Osteocyte (in vitro differentiated cells): ENCODE data around the gene COL19A1. TPM values are rescaled to one million over a fixed set of nuclear protein-coding genes. Genes with fewer than 3 reads are reported as not detected.

Source experiments
- DNase-seq: peaks from one replicate; pipeline ENCODE4 v3.0.0; 2021; ENCODE audit warnings: mixed read lengths; ENCODE audit not compliant: unreplicated experiment; ENCODE audit errors: extremely low spot score
- H3K27ac Mint-ChIP-seq: one replicate; pipeline ENCODE4 v1.8.0; 2021; ENCODE audit warnings: mild to moderate bottlenecking, mixed read lengths; ENCODE audit not compliant: unreplicated experiment
- H3K27me3 Mint-ChIP-seq: one replicate; pipeline ENCODE4 v1.8.0; 2021; ENCODE audit warnings: mixed read lengths; ENCODE audit not compliant: unreplicated experiment
- H3K36me3 Mint-ChIP-seq: one replicate; pipeline ENCODE4 v1.8.0; 2021; ENCODE audit warnings: mixed read lengths; ENCODE audit not compliant: unreplicated experiment
- H3K4me1 Mint-ChIP-seq: one replicate; pipeline ENCODE4 v1.8.0; 2021; ENCODE audit warnings: mixed read lengths; ENCODE audit not compliant: unreplicated experiment
- H3K4me3 Mint-ChIP-seq: one replicate; pipeline ENCODE4 v1.8.0; 2021; ENCODE audit warnings: mild to moderate bottlenecking, moderate library complexity, mixed read lengths; ENCODE audit not compliant: unreplicated experiment
- H3K9me3 Mint-ChIP-seq: one replicate; pipeline ENCODE4 v1.8.0; 2021; ENCODE audit warnings: mixed read lengths; ENCODE audit not compliant: unreplicated experiment
- total RNA-seq: library from RNA; stranded (reverse); gene quantifications from 2 replicates; pipeline ENCODE4 v1.2.1, GENCODE V29; 2021
- TF ChIP-seq, protein P1 (sequence below): fragments of 200-600 bp; sonication (generic); IDR thresholded peaks from 2 replicates; pipeline ENCODE4 v1.5.0; 2021; ENCODE audit warnings: antibody characterized with exemption, mild to moderate bottlenecking, moderate library complexity

COL19A1 gene
- total RNA-seq, 1 donor from 2014 or later, result not detected

GRCh38 chr6:70234561-70235236 lies 368.3 kb downstream of the COL19A1 start:
- TF ChIP-seq, protein P1, sequence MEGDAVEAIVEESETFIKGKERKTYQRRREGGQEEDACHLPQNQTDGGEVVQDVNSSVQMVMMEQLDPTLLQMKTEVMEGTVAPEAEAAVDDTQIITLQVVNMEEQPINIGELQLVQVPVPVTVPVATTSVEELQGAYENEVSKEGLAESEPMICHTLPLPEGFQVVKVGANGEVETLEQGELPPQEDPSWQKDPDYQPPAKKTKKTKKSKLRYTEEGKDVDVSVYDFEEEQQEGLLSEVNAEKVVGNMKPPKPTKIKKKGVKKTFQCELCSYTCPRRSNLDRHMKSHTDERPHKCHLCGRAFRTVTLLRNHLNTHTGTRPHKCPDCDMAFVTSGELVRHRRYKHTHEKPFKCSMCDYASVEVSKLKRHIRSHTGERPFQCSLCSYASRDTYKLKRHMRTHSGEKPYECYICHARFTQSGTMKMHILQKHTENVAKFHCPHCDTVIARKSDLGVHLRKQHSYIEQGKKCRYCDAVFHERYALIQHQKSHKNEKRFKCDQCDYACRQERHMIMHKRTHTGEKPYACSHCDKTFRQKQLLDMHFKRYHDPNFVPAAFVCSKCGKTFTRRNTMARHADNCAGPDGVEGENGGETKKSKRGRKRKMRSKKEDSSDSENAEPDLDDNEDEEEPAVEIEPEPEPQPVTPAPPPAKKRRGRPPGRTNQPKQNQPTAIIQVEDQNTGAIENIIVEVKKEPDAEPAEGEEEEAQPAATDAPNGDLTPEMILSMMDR, result no peak
- no peak overlapping the region for H3K4me3 Mint-ChIP-seq
- DNase-seq, result no peak
- no peaks in the 10 kb centered on the region for H3K9me3 Mint-ChIP-seq
- H3K27me3 Mint-ChIP-seq, result peaks cover 9% of the 10 kb centered on the region
- H3K36me3 Mint-ChIP-seq, result no peaks in the 10 kb centered on the region
- no peaks in the 10 kb centered on the region for H3K4me1 Mint-ChIP-seq
- H3K27ac Mint-ChIP-seq, result no peak overlapping the region

DNA sequence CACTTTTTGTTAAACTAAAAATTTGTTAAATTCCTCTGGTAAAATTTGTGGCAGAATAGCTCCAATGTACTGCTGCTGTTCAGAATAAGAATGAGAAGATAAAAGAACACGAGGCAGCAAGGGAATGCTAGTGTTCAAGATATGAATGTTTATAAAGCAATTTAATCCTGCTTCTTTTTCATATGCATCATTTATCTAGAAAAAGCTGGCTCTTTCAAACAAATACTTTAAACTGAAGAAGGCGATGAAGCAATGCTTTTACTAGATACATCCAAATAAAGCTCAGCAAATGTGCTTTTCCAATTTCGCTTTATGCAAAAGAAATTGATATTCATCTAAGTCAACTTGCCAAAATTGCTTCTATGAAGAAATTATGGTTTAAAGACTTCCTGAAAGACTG lies 370.0 kb downstream of the COL19A1 start:
- DNase-seq, result no peak
- Mint-ChIP-seq H3K27ac (no peak overlapping the region), H3K36me3 (no peaks in the 10 kb centered on the region), H3K27me3 (peaks cover 14% of the 10 kb centered on the region), H3K4me3 (no peak overlapping the region), H3K4me1 (no peaks in the 10 kb centered on the region), H3K9me3 (no peaks in the 10 kb centered on the region)
- TF ChIP-seq, protein P1, result no peak

DNA sequence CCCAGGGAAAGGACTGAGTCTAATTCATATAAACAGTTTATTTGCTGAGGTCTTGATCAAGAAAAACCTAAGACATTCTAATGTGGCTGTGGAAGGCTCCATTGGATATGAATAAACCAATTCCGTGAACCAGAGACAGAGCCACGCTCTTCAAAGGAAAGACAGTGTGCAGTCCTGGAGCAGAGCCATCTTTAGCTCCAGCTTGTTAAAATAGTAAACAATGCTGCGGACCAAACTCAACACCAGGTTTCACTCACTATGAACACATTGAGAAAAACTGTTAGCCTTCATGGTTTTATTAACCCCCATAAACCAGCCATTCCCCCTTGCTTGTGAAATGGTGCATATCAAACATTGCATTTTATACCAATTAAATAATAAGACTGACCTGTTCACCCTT lies 374.7 kb downstream of the COL19A1 start:
- Mint-ChIP-seq H3K9me3 (no peaks in the 10 kb centered on the region), H3K4me3 (no peak overlapping the region)
- no peak for DNase-seq

GRCh38 chr6:70241991-70242420 lies 375.6 kb downstream of the COL19A1 start:
- Mint-ChIP-seq H3K9me3 (no peaks in the 10 kb centered on the region), H3K27me3 (peaks cover 12% of the 10 kb centered on the region), H3K4me1 (no peaks in the 10 kb centered on the region), H3K27ac (no peak overlapping the region), H3K36me3 (no peaks in the 10 kb centered on the region), H3K4me3 (no peak overlapping the region)
- no peak for DNase-seq
- TF ChIP-seq, protein P1, result no peak

More for the DNA sequence above, 374.7 kb downstream of the COL19A1 start:
- TF ChIP-seq, protein P1, result no peak
- H3K36me3 Mint-ChIP-seq, result no peaks in the 10 kb centered on the region
- peaks cover 14% of the 10 kb centered on the region for H3K27me3 Mint-ChIP-seq
- no peak overlapping the region for H3K27ac Mint-ChIP-seq
- no peaks in the 10 kb centered on the region for H3K4me1 Mint-ChIP-seq

- Mint-ChIP-seq H3K36me3 (no peaks in the 10 kb centered on the region), H3K27ac (no peak overlapping the region), H3K4me1 (no peaks in the 10 kb centered on the region), H3K9me3 (no peaks in the 10 kb centered on the region), H3K4me3 (no peak overlapping the region), H3K27me3 (no peaks in the 10 kb centered on the region)
- no peak for DNase-seq
- TF ChIP-seq, protein P1, result no peak
Observed at GRCh38 chr6:70246118-70246517, 379.8 kb downstream of the COL19A1 start.
